KOPT-K1 (cell line): Measurements from ENCODE around the gene HEPACAM2.

Source experiments
- H3K27ac ChIP-seq: fragments of 200-600 bp; sonication (generic); 2 replicates; pipeline ENCODE4 v1.5.1; 2016; ENCODE audit warnings: antibody characterized with exemption, mild to moderate bottlenecking, low read depth, low read length; ENCODE audit not compliant: poor library complexity, severe bottlenecking
- H3K36me3 ChIP-seq: fragments of 200-600 bp; sonication (generic); 2 replicates; pipeline ENCODE4 v1.5.1; 2017; ENCODE audit warnings: antibody characterized with exemption, mild to moderate bottlenecking, low read length, moderate library complexity; ENCODE audit not compliant: insufficient read depth
- H3K9me3 ChIP-seq: fragments of 200-600 bp; sonication (generic); 2 replicates; pipeline ENCODE4 v1.5.1; 2017; ENCODE audit warnings: antibody characterized with exemption, low read length, mild to moderate bottlenecking; ENCODE audit not compliant: insufficient read depth, poor library complexity, severe bottlenecking

The HEPACAM2 gene

GRCh38 chr7:93219868-93220267 is 6.4 kb downstream of the HEPACAM2 start:
- no peaks in the 10 kb centered on the region for H3K36me3 ChIP-seq

GRCh38 chr7:93218997-93219827 is 7.1 kb downstream of the HEPACAM2 start:
- no peaks in the 10 kb centered on the region for H3K9me3 ChIP-seq
- H3K36me3 ChIP-seq: no peaks in the 10 kb centered on the region
- no peak overlapping the region for H3K27ac ChIP-seq

More at GRCh38 chr7:93219868-93220267, 6.4 kb downstream of the HEPACAM2 start:
- H3K27ac ChIP-seq: no peak overlapping the region
- H3K9me3 ChIP-seq: no peaks in the 10 kb centered on the region

GRCh38 chr7:93212881-93213280 is 13.4 kb downstream of the HEPACAM2 start:
- H3K27ac ChIP-seq: no peak overlapping the region
- no peaks in the 10 kb centered on the region for H3K9me3 ChIP-seq
- no peaks in the 10 kb centered on the region for H3K36me3 ChIP-seq

GRCh38 chr7:93211228-93211818 is 14.9 kb downstream of the HEPACAM2 start:
- Histone ChIP-seq H3K36me3 (no peaks in the 10 kb centered on the region), H3K9me3 (no peaks in the 10 kb centered on the region), H3K27ac (no peak overlapping the region)

GRCh38 chr7:93205046-93205445 is 21.2 kb downstream of the HEPACAM2 start:
- Histone ChIP-seq H3K27ac (no peak overlapping the region), H3K36me3 (no peaks in the 10 kb centered on the region), H3K9me3 (no peaks in the 10 kb centered on the region)

GRCh38 chr7:93203496-93203895 is 22.8 kb downstream of the HEPACAM2 start:
- Histone ChIP-seq H3K9me3 (no peaks in the 10 kb centered on the region), H3K27ac (no peak overlapping the region), H3K36me3 (no peaks in the 10 kb centered on the region)

GRCh38 chr7:93202594-93203250 is 23.5 kb downstream of the HEPACAM2 start:
- Histone ChIP-seq H3K27ac (no peak overlapping the region), H3K36me3 (no peaks in the 10 kb centered on the region), H3K9me3 (no peaks in the 10 kb centered on the region)

GRCh38 chr7:93198472-93198871 is 27.8 kb downstream of the HEPACAM2 start:
- Histone ChIP-seq H3K9me3 (no peaks in the 10 kb centered on the region), H3K27ac (no peak overlapping the region), H3K36me3 (no peaks in the 10 kb centered on the region)

- Histone ChIP-seq H3K9me3 (no peaks in the 10 kb centered on the region), H3K36me3 (no peaks in the 10 kb centered on the region), H3K27ac (no peak overlapping the region)
Observed at GRCh38 chr7:93196336-93196735, 29.9 kb downstream of the HEPACAM2 start.

GRCh38 chr7:93194386-93194785 is 31.9 kb downstream of the HEPACAM2 start:
- Histone ChIP-seq H3K27ac (no peak overlapping the region), H3K9me3 (no peaks in the 10 kb centered on the region), H3K36me3 (no peaks in the 10 kb centered on the region)

GRCh38 chr7:93188870-93189634 is 37.2 kb downstream of the HEPACAM2 start:
- Histone ChIP-seq H3K9me3 (no peaks in the 10 kb centered on the region), H3K27ac (no peak overlapping the region), H3K36me3 (no peaks in the 10 kb centered on the region)

- H3K27ac ChIP-seq: no peak overlapping the region
- no peaks in the 10 kb centered on the region for H3K36me3 ChIP-seq
- no peaks in the 10 kb centered on the region for H3K9me3 ChIP-seq
Observed at GRCh38 chr7:93185303-93186027, 40.8 kb downstream of the HEPACAM2 start.

- no peaks in the 10 kb centered on the region for H3K9me3 ChIP-seq
- no peaks in the 10 kb centered on the region for H3K36me3 ChIP-seq
- no peak overlapping the region for H3K27ac ChIP-seq
Observed at GRCh38 chr7:93179173-93179572, 47.1 kb downstream of the HEPACAM2 start.

- no peaks in the 10 kb centered on the region for H3K36me3 ChIP-seq
- no peak overlapping the region for H3K27ac ChIP-seq
- H3K9me3 ChIP-seq: no peaks in the 10 kb centered on the region
Observed at GRCh38 chr7:93178213-93178612, 48.1 kb downstream of the HEPACAM2 start.
